Cardiac muscle cell (in vitro differentiated cells and primary cell): ENCODE measurements around the gene DLG1. TPM values are rescaled to one million over a fixed set of nuclear protein-coding genes. Genes with fewer than 3 reads are reported as not detected.
"Not testable (repeated sequence)": the region's sequence is repeated elsewhere in the genome, so short reads cannot be mapped to it uniquely, and the experiment has no call there.

Source experiments
- DNase-seq, 2 donors: peaks; one replicate each; pipeline versions ENCODE4 v3.0.0 to v3.0.0-alpha.2; 2010 to 2017; ENCODE audit warnings: low read depth in 1 of 2, low spot score in 1 of 2
- H3K27ac ChIP-seq: fragments of 200-600 bp; sonication (generic); 2 replicates; pipeline ENCODE4 v1.5.1; 2016
- H3K27me3 ChIP-seq: fragments of 200-600 bp; sonication (generic); 2 replicates; pipeline ENCODE4 v1.6.0; 2016; ENCODE audit warnings: control low read depth
- H3K36me3 ChIP-seq: fragments of 200-600 bp; sonication (generic); 2 replicates; pipeline ENCODE4 v1.5.1; 2016; ENCODE audit warnings: control low read depth
- H3K4me1 ChIP-seq: fragments of 200-600 bp; sonication (generic); 2 replicates; pipeline ENCODE4 v1.8.1; 2017; ENCODE audit warnings: low read depth, mild to moderate bottlenecking, mixed run types
- H3K4me3 ChIP-seq: fragments of 200-600 bp; sonication (generic); 2 replicates; pipeline ENCODE4 v1.5.1; 2016; ENCODE audit warnings: mild to moderate bottlenecking
- H3K9me3 ChIP-seq: fragments of 200-600 bp; sonication (generic); 2 replicates; pipeline ENCODE4 v1.5.1; 2017; ENCODE audit warnings: low read depth, mild to moderate bottlenecking, control low read depth
- CTCF ChIP-seq: IDR thresholded peaks from 2 replicates; pipeline ENCODE4 v1.5.1; 2012; ENCODE audit warnings: low read depth, mild to moderate bottlenecking, low read length
- polyA plus RNA-seq: library from polyadenylated mRNA; unstranded; fragments of >200 nt; fragmentation: Nextera tagmentation; extraction: Ambion mirVana; gene quantifications from 2 replicates; pipeline ENCODE4 v1.2.1, GENCODE V29; 2016
- total RNA-seq: library from RNA; depleted of rRNA; stranded (reverse); fragments of >200 nt; gene quantifications from 2 replicates; pipeline ENCODE4 v1.2.3, GENCODE V29; 2016

DLG1 gene
- total and polyA plus RNA-seq, 2 experiments from 2014 or later, result 42.8 to 61.4 TPM

GRCh38 chr3:197276808-197277207, 21.6 kb downstream of the DLG1 start:
- peak; percentile 26 for TF ChIP-seq CTCF
- H3K9me3 ChIP-seq, H3K4me3 ChIP-seq, H3K4me1 ChIP-seq, H3K27ac ChIP-seq, H3K27me3 ChIP-seq, DNase-seq: not testable (repeated sequence)
- peaks cover 16% of the 10 kb centered on the region for H3K36me3 ChIP-seq

GRCh38 chr3:197270558-197271317, 27.7 kb downstream of the DLG1 start:
- Histone ChIP-seq H3K36me3 (no peaks in the 10 kb centered on the region), H3K27me3 (no peaks in the 10 kb centered on the region), H3K4me3 (no peak overlapping the region)

GRCh38 chr3:197269024-197269423, 29.4 kb downstream of the DLG1 start:
- no peaks in the 10 kb centered on the region for H3K27me3 ChIP-seq
- no peaks in the 10 kb centered on the region for H3K36me3 ChIP-seq
- no peak for TF ChIP-seq CTCF
- H3K4me3 ChIP-seq, result no peak overlapping the region
- H3K9me3 ChIP-seq, result no peaks in the 10 kb centered on the region
- no peak for DNase-seq
- no peak overlapping the region for H3K27ac ChIP-seq
- H3K4me1 ChIP-seq, result peaks cover 11% of the 10 kb centered on the region

More at GRCh38 chr3:197270558-197271317, 27.7 kb downstream of the DLG1 start:
- H3K27ac ChIP-seq, result no peak overlapping the region
- H3K9me3 ChIP-seq, result no peaks in the 10 kb centered on the region
- no peak for TF ChIP-seq CTCF
- H3K4me1 ChIP-seq, result peaks cover 11% of the 10 kb centered on the region
- no peak for DNase-seq

- DNase-seq, result peak in 1 of 2 donors; percentile 30
- Histone ChIP-seq H3K9me3 (no peaks in the 10 kb centered on the region), H3K27me3 (no peaks in the 10 kb centered on the region)
These were observed 30.1 kb downstream of the DLG1 start for GRCh38 chr3:197268294-197268693.

GRCh38 chr3:197266331-197266730, 32.1 kb downstream of the DLG1 start:
- H3K4me1 ChIP-seq, result peaks cover 11% of the 10 kb centered on the region
- no peaks in the 10 kb centered on the region for H3K27me3 ChIP-seq
- no peak overlapping the region for H3K4me3 ChIP-seq
- no peak overlapping the region for H3K27ac ChIP-seq
- no peaks in the 10 kb centered on the region for H3K36me3 ChIP-seq
- DNase-seq, result no peak
- H3K9me3 ChIP-seq, result no peaks in the 10 kb centered on the region
- no peak for TF ChIP-seq CTCF

More at GRCh38 chr3:197268294-197268693, 30.1 kb downstream of the DLG1 start:
- peaks cover 11% of the 10 kb centered on the region for H3K4me1 ChIP-seq
- H3K27ac ChIP-seq, result no peak overlapping the region
- TF ChIP-seq CTCF, result no peak
- H3K4me3 ChIP-seq, result no peak overlapping the region
- H3K36me3 ChIP-seq, result no peaks in the 10 kb centered on the region
